H1 (cell line): ENCODE measurements around the gene POLR1H. TPM values are rescaled to one million over a fixed set of nuclear protein-coding genes. Genes with fewer than 3 reads are reported as not detected.

Experiments used
- CTCF ChIA-PET: fragments of 300-600 bp; sonication (Branson Sonifier 250); formaldehyde crosslinking; loops from one replicate; lab custom pipeline; 2021; ENCODE audit not compliant: partially characterized antibody; lab: Charles Lee
- POLR2A ChIA-PET: fragments of 300-600 bp; sonication (Branson Sonifier 250); formaldehyde crosslinking; loops from one replicate; lab custom pipeline; 2021; ENCODE audit warnings: inconsistent platforms; ENCODE audit not compliant: partially characterized antibody; lab: Charles Lee
- DNase-seq, 2 experiments: peaks; one replicate each; pipeline versions ENCODE4 v3.0.0 to v3.0.0-alpha.2; 2010 to 2022; ENCODE audit warnings: low spot score in 2 of 2, low read depth in 1 of 2, mixed read lengths in 1 of 2
- FAIRE-seq: peaks from 2 replicates; lab custom pipeline; 2011; peaks lifted over from hg19 to GRCh38; lab: Jason Lieb, UNC
- H2AFZ ChIP-seq: 2 replicates; pipeline ENCODE4 v1.8.1; 2012; ENCODE audit warnings: low read length, inconsistent platforms
- H2AK5ac ChIP-seq: 2 replicates; pipeline ENCODE4 v1.6.1; 2013; ENCODE audit warnings: low read depth, low read length
- H2BK120ac ChIP-seq: replicated peaks from 2 replicates; pipeline ENCODE3; 2013; ENCODE audit warnings: low read depth, low read length, inconsistent platforms
- H2BK12ac ChIP-seq: 2 replicates; pipeline ENCODE4 v1.6.1; 2013; ENCODE audit warnings: low read depth, low read length
- H2BK15ac ChIP-seq: 2 replicates; pipeline ENCODE4 v1.6.1; 2013; ENCODE audit warnings: low read length
- H2BK20ac ChIP-seq: 2 replicates; pipeline ENCODE4 v1.6.1; 2013; ENCODE audit warnings: low read length
- H2BK5ac ChIP-seq: 2 replicates; pipeline ENCODE4 v1.6.1; 2013; ENCODE audit warnings: low read depth, low read length
- H3K14ac ChIP-seq: 2 replicates; pipeline ENCODE4 v1.6.1; 2013; ENCODE audit warnings: inconsistent platforms; ENCODE audit not compliant: insufficient read length
- H3K18ac ChIP-seq: 2 replicates; pipeline ENCODE4 v1.6.1; 2013; ENCODE audit warnings: low read length; ENCODE audit errors: extremely low read depth
- H3K23ac ChIP-seq: 2 replicates; pipeline ENCODE4 v1.6.1; 2013; ENCODE audit warnings: inconsistent platforms; ENCODE audit not compliant: insufficient read length
- H3K23me2 ChIP-seq: 2 replicates; pipeline ENCODE4 v1.6.1; 2013; ENCODE audit warnings: low read depth, low read length
- H3K27ac ChIP-seq: 2 replicates; pipeline ENCODE4 v1.6.1; 2011; ENCODE audit warnings: low read depth, low read length, inconsistent platforms
- H3K27me3 ChIP-seq, 4 experiments: replicated peaks in 1 of 4; 1 replicate in 1 of 4; 2 replicates in 3 of 4; pipeline versions ENCODE4 v1.6.1 to v1.8.1; 2011 to 2013; ENCODE audit warnings: low read length in 3 of 4, mild to moderate bottlenecking in 3 of 4, inconsistent platforms in 2 of 4, mixed read lengths in 2 of 4, moderate library complexity in 1 of 4; ENCODE audit not compliant: control insufficient read depth in 3 of 4, insufficient read depth in 3 of 4; ENCODE audit errors: extremely low read depth in 1 of 4
- H3K36me3 ChIP-seq, 4 experiments: 2 replicates each; pipeline versions ENCODE4 v1.6.1 to v1.8.1; 2011 to 2013; ENCODE audit warnings: mild to moderate bottlenecking in 4 of 4, low read length in 3 of 4, moderate library complexity in 2 of 4, control low read depth in 1 of 4, inconsistent platforms in 1 of 4; ENCODE audit not compliant: insufficient read depth in 4 of 4, control insufficient read depth in 2 of 4
- H3K4ac ChIP-seq: replicated peaks from 2 replicates; pipeline ENCODE3; 2013; ENCODE audit warnings: low read length, low read depth, mixed read lengths, inconsistent platforms; ENCODE audit not compliant: insufficient read length
- H3K4me1 ChIP-seq, 4 experiments: replicated peaks in 1 of 4; 1 replicate in 1 of 4; 2 replicates in 3 of 4; pipeline versions ENCODE4 v1.6.1 to v1.8.1; 2011 to 2013; ENCODE audit warnings: low read length in 3 of 4, inconsistent platforms in 2 of 4, mixed read lengths in 1 of 4; ENCODE audit not compliant: insufficient read depth in 4 of 4, control insufficient read depth in 3 of 4
- H3K4me2 ChIP-seq, 2 experiments: 2 replicates each; pipeline versions ENCODE4 v1.6.1 to v1.8.1; 2011 to 2013; ENCODE audit warnings: low read depth in 2 of 2, low read length in 2 of 2, control low read depth in 1 of 2, inconsistent platforms in 1 of 2, mild to moderate bottlenecking in 1 of 2; ENCODE audit not compliant: insufficient read depth in 1 of 2
- H3K4me3 ChIP-seq, 4 experiments: fragments of 200-600, 300-600 bp in 1 of 4; sonication (generic), shearing (Covaris generic), sonication (Bioruptor Twin) in 1 of 4; 2 replicates each; pipeline versions ENCODE4 v1.5.1 to v1.8.1; 2011 to 2016; ENCODE audit warnings: low read length in 4 of 4, low read depth in 3 of 4, control low read depth in 2 of 4, inconsistent platforms in 2 of 4, mild to moderate bottlenecking in 2 of 4, mixed read lengths in 1 of 4, moderate library complexity in 1 of 4; ENCODE audit not compliant: insufficient read depth in 2 of 4; ENCODE audit errors: extremely low read depth in 1 of 4
- H3K56ac ChIP-seq: replicated peaks from 2 replicates; pipeline ENCODE3; 2013; ENCODE audit warnings: low read depth, mild to moderate bottlenecking, mixed read lengths, low read length, inconsistent platforms; ENCODE audit not compliant: insufficient read length
- H3K79me1 ChIP-seq: 2 replicates; pipeline ENCODE4 v1.6.1; 2013; ENCODE audit warnings: low read depth, low read length, control low read depth
- H3K79me2 ChIP-seq, 2 experiments: 2 replicates each; pipeline versions ENCODE4 v1.6.1 to v1.8.1; 2012 to 2013; ENCODE audit warnings: low read length in 2 of 2, mild to moderate bottlenecking in 2 of 2, inconsistent platforms in 1 of 2; ENCODE audit not compliant: insufficient read depth in 2 of 2, control insufficient read depth in 1 of 2
- H3K9ac ChIP-seq, 4 experiments: replicated peaks in 1 of 4; 1 replicate in 1 of 4; 2 replicates in 3 of 4; pipeline versions ENCODE4 v1.6.1 to v1.8.1; 2011 to 2013; ENCODE audit warnings: low read depth in 3 of 4, low read length in 3 of 4, control low read depth in 2 of 4, mild to moderate bottlenecking in 2 of 4, moderate library complexity in 2 of 4, inconsistent platforms in 1 of 4; ENCODE audit errors: extremely low read depth in 1 of 4
- H3K9me3 ChIP-seq, 2 experiments: 2 replicates each; pipeline versions ENCODE4 v1.6.1 to v1.8.1; 2012 to 2013; ENCODE audit warnings: mild to moderate bottlenecking in 2 of 2, moderate library complexity in 2 of 2, control low read depth in 1 of 2, inconsistent platforms in 1 of 2, low read depth in 1 of 2, low read length in 1 of 2, mixed read lengths in 1 of 2; ENCODE audit not compliant: insufficient read depth in 2 of 2
- H4K20me1 ChIP-seq, 2 experiments: replicated peaks in 1 of 2; 2 replicates each; pipeline versions ENCODE3 to v1.8.1; 2011 to 2013; ENCODE audit warnings: inconsistent platforms in 2 of 2, low read length in 2 of 2, mild to moderate bottlenecking in 1 of 2; ENCODE audit not compliant: insufficient read depth in 2 of 2, control insufficient read depth in 1 of 2
- H4K5ac ChIP-seq: 2 replicates; pipeline ENCODE4 v1.6.1; 2013; ENCODE audit warnings: low read length, low read depth, mixed read lengths, inconsistent platforms; ENCODE audit not compliant: insufficient read length
- H4K8ac ChIP-seq: 2 replicates; pipeline ENCODE4 v1.8.0; 2013; ENCODE audit warnings: mild to moderate bottlenecking, moderate library complexity, low read length, inconsistent platforms; ENCODE audit not compliant: insufficient read depth; ENCODE audit errors: extremely low read depth
- H4K91ac ChIP-seq: replicated peaks from 2 replicates; pipeline ENCODE3; 2013; ENCODE audit warnings: low read length, mixed read lengths, inconsistent platforms; ENCODE audit not compliant: insufficient read length
- SAP30 ChIP-seq: fragments of 300-600 bp; sonication (generic); IDR thresholded peaks from 2 replicates; pipeline ENCODE4 v1.7.1; 2012; ENCODE audit warnings: low read length, moderate library complexity, mild to moderate bottlenecking, inconsistent platforms; ENCODE audit not compliant: insufficient read depth, insufficient replicate concordance
- WGBS, 2 experiments: shearing (Covaris generic) in 1 of 2; methylation state at CpG; one replicate each; pipeline versions ENCODE4 v1.1.6 to v1.1.7; 2013 to 2015; ENCODE audit warnings: low lambda C conversion rate in 2 of 2, mixed read lengths in 2 of 2, inconsistent platforms in 1 of 2, low coverage in 1 of 2, missing lambda C conversion rate in 1 of 2; ENCODE audit not compliant: insufficient replicate concordance in 2 of 2, insufficient coverage in 1 of 2, insufficient read length in 1 of 2; ENCODE audit errors: extremely low coverage in 1 of 2, missing lambda C conversion rate in 1 of 2; 5-methylcytosine and 5-hydroxymethylcytosine counted together
- polyA plus RNA-seq, 7 experiments: library from polyadenylated mRNA; depleted of rRNA in 3 of 7; stranded (reverse) in 5 of 7; unstranded in 2 of 7; fragments of >200 nt in 5 of 7; fragments of 200-250 nt in 2 of 7; gene quantifications; 1 replicate in 5 of 7; 2 replicates in 1 of 7; 4 replicates in 1 of 7; pipeline versions ENCODE4 v1.2.1 to v1.2.3, GENCODE V29; 2011 to 2013; ENCODE audit warnings: missing spikeins in 2 of 7, mixed read lengths in 2 of 7
- total RNA-seq: library from RNA; stranded (reverse); fragmentation: NEBNext Ultra II Directional; extraction: Animal tissue kit (Norgen Biotek cat#: 25700); gene quantifications from 2 replicates; pipeline ENCODE4 v1.2.1, GENCODE V29; 2021

The POLR1H gene
- total and polyA plus RNA-seq, 2 of the 8 experiments (the other 6 are each of a cell fraction or from before 2014, with no cell fraction given) = 31.5 to 82.2 TPM

GRCh38 chr6:30096829-30097228 is 35.8 kb downstream of the POLR1H start:
- CTCF ChIA-PET = interaction anchor here (1.5 to 3.5 kb wide), 2 partner anchors 9 to 35 kb away, joined by 5 to 17 read pairs; no protein-coding TSS in a partner anchor
- H2BK15ac ChIP-seq = no peak overlapping the region
- TF ChIP-seq SAP30 = no peak

More at GRCh38 chr6:30096829-30097228, 35.8 kb downstream of the POLR1H start:
- DNase-seq (no peak), FAIRE-seq (no peak)
- no peaks in the 10 kb centered on the region for H3K79me2 ChIP-seq
- POLR2A ChIA-PET = interaction anchor here (0.6 kb wide), 1 partner anchor 345 kb away, joined by 4 read pairs; no protein-coding TSS in a partner anchor
- no peak overlapping the region for H3K23ac ChIP-seq
- no peak overlapping the region for H3K4ac ChIP-seq
- 75% methylated on average over 1 of the region's 1 CpG; no CpG with 5 or more reads in 1 of the 2 experiments for WGBS, 2 experiments
- H3K4me2 ChIP-seq = no peak overlapping the region
- peaks cover 24 to 44% (median 43%) of the 10 kb centered on the region in 4 experiments for H3K27me3 ChIP-seq
- no peak overlapping the region for H3K18ac ChIP-seq
- H4K8ac ChIP-seq = no peak overlapping the region
- H3K36me3 ChIP-seq = no peaks in the 10 kb centered on the region
- no peaks in the 10 kb centered on the region for H3K9me3 ChIP-seq
- no peaks in the 10 kb centered on the region for H3K79me1 ChIP-seq
- no peak overlapping the region for H4K5ac ChIP-seq
- no peak overlapping the region for H4K91ac ChIP-seq
- no peak overlapping the region for H2BK5ac ChIP-seq
- no peak overlapping the region for H3K9ac ChIP-seq
- no peak overlapping the region for H2BK20ac ChIP-seq
- peaks cover 3% of the 10 kb centered on the region; the same call in 1 of the 2 replicates for H3K23me2 ChIP-seq
- H2BK12ac ChIP-seq = no peak overlapping the region
- H2BK120ac ChIP-seq = no peak overlapping the region
- H3K4me3 ChIP-seq = no peak overlapping the region
- H3K56ac ChIP-seq = no peak overlapping the region
- no peak overlapping the region for H2AFZ ChIP-seq
- H4K20me1 ChIP-seq = no peaks in the 10 kb centered on the region
- peaks cover 3 to 9% (median 7%) of the 10 kb centered on the region in 4 experiments for H3K4me1 ChIP-seq
- no peak overlapping the region for H3K14ac ChIP-seq
- no peak overlapping the region for H3K27ac ChIP-seq
- H2AK5ac ChIP-seq = no peak overlapping the region
